SKM-1 (cell line): Measurements from ENCODE around the gene FIGNL2.

Experiments
- DNase-seq: peaks from one replicate; lab custom pipeline; 2025; ENCODE audit not compliant: unreplicated experiment; lab: John Stamatoyannopoulos, UW

FIGNL2 gene

DNA sequence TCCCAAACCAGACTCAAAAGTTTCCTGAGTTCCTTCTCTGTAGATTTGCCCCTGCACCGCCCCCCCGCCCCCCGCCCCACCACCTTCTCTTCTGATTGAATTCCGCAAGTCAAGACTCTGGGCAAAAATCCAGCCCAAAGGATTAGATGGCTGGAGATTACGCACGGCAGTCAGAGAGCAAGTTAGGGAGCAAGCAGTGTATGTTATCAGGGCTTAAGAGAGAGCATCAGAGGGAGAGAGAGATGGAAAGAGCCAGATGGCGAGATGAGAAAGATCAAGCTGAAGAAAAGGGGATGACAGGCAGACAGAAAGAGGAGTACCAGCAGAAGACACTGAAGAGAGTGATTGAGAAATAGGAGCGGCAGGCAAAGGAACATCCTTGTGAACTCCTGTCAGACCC is 25.5 kb upstream of the FIGNL2 start:
- DNase-seq, result no peak

DNA sequence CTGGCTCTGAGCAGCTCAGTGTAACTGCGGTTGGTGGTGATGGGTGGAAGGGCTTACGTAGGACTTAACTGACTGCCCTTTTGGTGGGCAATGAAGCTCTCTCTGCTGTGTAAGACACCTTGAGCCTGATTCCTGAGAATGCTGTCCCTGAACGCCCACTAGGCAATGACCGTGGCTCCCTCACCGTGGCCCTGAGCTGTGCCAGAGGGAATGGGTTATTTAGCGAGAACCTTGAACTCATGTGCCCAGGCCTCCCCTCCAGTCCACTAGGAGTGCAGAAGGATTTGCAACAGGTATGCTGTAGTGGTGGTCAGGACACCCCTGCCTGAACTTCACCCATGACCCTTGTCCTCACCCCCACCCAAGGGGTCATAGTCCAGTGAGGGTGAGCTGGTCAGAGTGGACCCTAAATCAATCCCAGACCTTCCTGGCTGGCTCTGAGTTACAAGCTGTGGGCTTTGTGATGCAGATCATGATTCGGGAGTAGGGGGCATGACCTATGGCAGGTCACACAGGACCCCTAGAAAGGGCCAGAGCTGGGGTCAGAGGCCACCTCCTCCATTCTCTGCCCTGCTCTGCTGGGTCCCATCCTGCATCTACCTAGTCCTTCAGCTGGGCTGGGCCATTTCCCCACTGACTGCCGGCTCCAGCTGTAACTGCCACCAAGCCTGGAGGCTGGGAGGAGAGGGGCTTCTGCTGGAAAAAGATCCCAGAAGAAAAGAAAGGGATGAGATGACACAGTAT is 24.9 kb upstream of the FIGNL2 start:
- DNase-seq, result no peak

DNA sequence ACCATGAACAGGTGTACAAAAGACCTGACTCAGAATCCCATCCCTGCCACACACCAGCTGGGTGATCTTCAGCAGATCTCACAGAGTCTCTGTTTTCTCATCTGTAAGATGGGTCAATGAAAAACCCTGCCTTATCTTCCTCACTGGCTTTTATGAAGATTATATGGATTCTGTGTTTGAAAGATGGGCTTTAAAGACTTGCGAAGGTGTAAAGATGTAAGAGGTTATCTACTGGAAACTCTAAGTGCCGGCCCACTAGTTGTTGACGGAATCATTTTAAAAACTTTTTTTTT is 24.1 kb upstream of the FIGNL2 start:
- no peak for DNase-seq

DNA sequence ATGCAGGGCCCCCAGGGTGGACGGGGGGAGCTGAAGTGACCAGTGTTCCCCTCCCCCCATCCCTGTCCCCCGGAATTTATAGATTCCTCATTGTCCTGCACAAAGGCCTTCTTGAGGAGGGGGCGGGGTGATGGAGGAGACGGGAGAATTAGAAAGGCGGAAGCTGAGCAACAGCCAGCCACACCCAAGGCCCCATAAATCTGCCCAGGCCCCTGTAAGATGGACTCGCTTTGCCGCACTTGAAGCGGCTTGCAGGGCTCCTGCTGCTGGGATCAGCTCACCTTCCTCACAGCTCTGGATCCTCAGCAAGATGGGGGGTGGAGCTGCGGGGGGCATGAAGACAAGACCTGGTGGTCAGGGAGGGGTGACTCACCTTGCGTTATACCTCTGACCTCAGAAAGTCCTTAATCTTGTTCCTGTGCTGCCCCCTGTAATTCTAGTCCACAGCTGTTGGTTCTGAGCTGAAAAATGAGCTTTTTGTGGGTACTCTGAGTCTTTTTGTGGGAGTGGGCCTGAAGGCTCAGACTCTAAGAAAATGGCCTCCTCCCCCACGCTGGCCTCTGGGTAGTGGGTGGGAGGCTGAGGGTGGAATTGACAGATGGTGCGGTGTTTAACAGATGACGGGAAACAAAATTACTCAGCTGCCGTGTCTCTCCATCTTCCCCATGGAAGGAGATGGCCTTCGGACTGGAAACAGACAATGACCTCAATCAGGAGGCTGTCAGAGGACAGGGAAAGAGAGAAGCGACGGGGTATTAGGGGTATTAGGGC is 23.6 kb upstream of the FIGNL2 start:
- DNase-seq, result no peak

DNA sequence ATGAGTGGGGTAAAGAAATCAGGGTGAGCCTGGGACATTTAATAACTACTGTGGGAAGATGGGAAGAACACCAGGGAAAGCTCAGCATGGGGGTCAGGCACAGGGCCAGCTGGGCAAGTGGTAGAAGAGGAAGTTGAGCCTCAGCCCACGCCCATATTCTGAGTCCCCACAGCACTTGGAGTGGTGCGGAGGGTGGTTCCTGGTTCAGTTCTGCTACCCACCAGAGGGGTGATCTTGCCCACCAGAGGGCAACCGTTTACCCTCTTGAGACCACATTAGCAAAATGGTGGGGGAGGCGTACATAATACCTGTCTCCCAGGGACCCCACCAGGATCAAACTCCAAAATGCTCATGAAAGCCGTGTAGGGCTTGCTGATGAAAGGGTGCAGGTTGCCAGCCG is 22.6 kb upstream of the FIGNL2 start:
- DNase-seq, result no peak

DNA sequence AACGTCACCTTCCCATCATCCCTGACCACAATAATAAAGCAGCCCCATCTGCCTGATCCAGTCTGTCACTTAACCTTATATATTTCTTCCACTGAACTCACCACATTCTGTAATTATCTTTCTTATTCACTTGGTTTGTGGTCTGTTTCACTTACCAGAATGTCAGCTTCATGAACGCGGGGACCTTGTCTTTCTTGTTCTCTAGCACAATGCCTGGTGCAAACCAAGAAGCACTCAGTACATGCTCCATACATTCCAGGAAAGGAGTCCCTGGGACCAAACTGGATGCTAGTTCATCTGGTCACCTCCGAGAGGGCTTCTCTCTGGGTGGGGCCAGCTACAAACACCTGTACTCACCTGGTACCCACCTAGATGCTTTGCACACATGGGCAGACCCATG is 22.0 kb upstream of the FIGNL2 start:
- no peak for DNase-seq

DNA sequence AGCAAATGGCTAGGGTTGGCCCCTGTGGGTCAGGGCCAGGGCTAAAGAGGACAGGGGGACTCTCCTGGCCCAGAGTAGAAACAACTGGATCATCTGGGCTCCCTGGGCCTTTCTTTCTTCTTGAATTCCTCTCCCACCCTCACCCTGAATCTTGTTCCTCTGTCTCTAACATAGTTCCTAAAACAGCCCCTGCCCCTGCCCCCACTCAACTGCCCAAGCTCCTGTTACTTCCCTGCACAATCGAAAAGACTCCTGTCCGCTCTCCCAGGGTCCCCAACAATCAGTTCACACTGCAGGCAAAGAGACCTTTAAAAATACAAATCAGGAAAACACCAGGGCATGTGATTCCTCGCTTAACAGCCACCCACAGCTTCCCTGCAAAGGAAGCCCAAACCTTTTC is 21.4 kb upstream of the FIGNL2 start:
- DNase-seq, result no peak

DNA sequence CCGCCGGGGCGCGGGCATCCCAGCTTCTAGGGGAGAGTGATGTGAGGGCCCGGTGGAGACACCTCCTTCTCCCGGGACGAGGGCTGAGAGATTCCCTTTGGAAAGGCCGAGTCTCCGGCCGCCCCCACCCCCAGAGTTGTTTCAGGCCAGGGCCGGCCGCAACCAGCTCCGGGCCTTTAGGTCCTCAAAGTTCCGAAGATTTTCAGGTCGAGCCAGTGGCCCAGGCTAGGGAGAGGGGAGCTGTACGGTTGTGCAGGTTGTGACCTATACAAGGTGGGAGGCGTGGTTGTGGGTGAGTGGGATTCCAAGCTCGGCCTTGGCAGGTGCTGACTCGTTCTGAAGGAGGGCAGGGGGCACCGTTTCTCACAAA is 21.0 kb upstream of the FIGNL2 start:
- DNase-seq, result no peak

DNA sequence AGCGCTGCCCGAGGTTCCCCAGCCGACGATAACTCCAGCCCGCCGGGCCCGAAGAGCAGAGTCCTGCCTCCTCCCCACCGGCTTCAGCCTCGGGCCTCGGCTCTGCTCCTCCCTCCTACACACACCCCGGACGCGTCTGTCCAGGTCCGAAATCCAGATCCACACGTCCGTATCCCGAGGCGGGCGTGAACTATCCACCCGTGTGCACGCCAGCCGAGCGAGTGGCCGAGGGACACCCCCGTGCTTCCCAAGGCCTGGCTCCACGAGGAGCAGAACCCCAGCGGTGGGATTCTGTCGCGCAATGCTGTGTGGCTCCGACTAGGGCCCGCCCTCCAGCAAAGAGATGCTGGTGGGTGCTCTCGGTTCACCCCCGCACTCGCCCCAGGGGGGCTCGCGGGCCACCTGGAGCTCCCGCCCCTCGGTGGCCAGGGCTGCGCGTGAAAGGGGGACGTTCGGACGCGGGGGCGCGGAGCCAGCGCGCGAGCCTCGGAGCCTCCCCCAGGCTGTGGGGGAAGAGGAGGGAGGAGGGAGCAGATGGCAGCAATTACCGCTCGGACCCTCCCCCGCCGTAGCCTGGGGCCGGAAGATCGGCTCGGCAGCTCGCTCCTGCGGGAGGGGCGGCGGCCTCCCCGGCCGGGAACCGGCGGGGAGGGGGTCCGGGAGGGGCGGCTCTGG is 20.4 kb upstream of the FIGNL2 start:
- DNase-seq, result no peak

DNA sequence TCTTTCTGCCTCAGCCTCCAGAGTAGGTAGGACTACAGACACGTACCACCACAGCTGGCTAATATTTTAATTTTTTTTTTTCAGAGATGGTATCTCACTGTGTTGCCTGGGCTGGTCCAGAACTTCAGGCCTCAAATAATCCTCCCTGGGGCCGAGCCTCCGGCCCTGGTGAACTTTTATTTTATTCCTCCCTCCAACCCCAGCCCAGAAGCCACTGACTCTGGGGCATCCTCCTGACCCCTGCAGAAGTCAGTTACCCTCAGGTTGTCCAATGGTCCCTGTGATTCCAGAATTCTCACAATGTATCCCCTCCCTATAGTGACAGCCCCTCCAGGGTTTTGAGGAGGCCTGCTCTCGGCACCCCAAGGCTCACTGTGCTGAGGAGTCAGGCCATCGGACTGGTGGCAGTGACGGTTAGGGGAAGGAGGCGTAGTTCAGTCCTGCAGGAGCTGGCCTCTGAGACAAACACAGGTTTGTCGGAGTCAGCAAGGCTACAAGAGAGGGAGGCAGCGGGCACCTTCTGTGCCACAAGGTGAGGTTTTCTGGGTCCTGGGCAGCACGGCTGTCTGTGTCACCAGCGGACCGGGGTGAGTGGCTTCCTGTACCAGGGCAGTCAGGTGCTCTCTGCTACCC is 19.4 kb upstream of the FIGNL2 start:
- no peak for DNase-seq

DNA sequence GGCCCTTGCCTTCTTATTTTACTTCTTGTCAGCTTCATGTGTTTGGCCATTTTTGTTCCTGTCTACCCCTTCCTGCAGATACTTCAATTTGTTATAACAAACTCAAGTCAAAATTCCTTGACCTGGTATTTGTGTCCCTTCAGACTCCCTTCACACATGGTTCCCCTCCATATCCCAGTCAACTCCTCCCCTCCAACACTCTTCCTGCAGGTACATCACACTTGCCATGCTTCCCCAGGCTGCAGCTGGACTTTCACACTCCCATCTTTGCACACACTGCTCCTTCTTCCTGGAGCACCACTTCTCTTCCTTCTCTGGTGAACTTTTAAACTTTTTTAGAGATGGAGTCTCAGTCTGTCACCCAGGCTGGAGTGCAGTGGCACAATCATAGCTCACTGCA is 18.9 kb upstream of the FIGNL2 start:
- DNase-seq, result no peak

DNA sequence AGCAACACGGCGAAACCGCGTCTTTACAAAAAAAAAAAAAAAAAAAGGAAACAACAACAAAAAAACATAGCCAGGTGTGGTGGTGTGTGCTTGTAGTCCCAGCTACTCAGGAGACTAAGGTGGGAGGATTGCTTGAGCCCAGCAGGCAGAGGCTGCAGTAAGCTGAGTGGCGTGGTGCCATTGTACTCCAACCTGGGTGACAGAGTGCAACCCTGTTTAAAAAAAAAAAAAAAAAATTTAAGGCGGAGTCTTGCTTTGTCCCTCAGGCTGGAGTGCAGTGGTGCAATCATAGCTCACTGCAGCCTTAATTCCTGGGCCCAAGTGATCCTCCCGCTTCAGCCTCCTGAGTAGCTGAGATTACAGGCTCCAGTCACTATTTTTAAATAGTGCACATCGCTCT is 18.2 kb upstream of the FIGNL2 start:
- DNase-seq, result no peak

DNA sequence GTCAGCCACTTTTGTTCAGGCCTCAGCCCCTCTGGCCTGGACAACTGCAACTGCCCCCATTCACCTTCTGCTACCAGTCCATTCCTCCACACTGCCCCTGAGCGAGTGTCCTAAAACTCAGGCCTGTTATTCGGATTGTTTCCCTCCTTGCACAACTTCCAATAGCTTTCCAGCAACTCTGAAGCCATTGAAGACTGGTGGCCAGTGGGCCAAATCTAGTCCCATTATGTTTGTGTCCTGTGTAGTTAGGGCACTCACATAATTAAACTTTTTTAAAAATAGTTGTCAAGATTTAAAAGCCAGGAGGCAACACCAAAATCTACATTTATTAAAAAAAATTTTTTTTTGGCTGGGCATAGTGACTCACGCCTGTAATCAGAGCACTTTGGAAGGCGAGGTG is 17.8 kb upstream of the FIGNL2 start:
- DNase-seq, result no peak

DNA sequence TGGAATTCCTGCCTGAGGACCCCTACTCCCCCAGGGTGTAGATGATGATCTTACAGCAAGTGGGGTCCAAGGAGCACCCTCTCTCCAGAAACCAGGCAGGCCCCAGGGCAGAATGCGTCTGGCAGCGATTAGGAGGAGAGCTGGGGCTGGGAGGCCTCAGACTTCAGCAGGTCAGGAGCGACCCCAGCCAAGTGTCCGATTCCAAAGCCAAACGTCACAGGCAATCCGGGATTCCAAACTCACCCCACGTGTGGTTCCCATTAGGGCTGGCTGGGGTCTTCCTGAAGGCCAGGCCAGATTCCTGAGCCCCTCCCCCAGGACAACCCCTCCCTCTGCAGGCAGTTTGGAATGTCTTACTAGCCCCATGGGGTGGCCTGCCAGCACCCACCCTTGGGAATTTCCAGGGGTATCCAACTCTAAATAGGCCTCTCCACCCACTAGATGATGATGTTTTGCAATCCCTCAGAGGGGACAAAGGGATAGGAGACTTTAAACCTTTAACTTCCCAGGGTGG is 17.3 kb upstream of the FIGNL2 start:
- DNase-seq, result no peak

DNA sequence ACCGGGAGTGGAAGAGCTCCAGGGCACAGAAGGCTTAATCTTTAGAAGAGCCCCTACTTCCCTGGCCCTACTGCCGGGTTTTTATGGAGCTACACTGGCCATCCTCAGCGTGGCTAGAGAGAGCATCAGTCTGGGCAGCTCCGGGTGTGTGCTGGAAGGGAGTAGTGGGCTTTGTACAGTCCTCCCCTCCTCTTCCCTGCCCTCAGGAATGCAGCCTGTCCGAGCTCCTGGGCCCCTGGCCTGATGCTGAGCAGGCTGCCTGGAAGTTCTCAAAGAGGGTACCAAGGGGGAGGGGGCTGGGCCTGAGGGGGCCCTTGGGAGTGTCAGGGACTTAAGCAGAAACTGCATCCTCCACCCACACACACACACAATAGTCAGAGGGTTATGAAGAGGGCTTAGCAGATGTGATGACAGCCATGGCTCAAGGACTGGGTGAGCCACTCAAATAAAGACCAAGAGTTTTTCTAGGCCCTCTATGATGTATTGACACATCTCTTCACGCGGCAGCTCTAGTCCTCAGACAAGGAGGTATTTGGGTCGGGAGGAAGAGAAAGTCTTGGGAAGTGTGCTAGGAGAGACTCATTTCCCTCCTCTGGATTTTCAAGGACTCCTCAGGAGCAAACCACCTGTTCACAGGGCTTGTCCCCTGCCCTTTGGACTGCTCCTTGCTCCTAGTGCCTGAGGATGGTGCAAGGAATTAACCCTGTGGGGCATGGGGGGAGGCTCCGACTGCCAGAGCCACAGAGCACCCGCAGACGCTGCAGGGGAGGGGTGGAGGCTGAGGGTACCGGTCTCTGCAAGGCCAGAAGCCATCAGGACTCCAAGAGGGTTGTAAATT is 16.5 kb upstream of the FIGNL2 start:
- no peak for DNase-seq

DNA sequence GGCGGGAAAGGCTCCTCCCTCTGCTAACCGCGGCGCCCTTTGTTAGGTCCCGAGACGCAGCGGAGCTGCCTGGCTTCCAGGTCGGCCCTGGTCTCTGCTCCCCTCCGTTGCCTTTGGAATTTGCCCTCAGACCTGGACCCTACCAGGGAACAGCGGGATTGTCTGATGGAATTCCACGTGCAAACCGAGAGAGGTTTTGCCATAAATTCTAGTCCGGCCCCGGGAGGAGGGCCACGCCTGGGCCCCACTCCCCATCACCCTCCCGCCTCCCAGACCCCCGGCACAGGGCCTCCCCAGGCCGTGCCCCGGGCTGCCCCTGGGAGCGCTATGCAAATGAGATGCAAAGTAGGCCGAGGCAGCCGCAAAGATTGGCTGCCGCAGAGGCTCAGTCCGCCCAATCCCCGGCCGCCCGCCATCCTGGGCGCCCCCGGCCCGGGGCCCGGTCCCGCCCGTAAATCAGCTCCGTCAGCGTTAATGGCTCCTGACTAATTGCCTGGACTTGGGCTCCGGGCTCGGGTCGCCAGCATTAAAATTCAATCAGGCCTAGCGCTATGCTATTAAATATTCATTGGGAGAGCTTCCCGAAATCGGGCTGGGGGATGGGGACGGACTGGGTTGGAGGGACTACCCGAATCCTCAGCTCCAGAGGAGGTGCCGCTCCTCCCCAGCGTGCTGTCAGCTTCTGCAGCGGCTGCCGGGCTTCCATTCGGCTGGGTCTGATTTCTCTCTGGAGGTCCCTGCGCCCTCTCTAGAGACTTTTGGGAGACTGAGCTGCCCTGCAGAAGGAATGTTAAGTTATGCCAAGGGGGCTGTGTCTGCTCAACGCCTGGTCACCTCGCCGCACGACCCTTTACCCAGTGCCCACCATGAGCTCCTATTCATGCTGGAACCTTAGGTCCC is 15.7 kb upstream of the FIGNL2 start:
- no peak for DNase-seq

DNA sequence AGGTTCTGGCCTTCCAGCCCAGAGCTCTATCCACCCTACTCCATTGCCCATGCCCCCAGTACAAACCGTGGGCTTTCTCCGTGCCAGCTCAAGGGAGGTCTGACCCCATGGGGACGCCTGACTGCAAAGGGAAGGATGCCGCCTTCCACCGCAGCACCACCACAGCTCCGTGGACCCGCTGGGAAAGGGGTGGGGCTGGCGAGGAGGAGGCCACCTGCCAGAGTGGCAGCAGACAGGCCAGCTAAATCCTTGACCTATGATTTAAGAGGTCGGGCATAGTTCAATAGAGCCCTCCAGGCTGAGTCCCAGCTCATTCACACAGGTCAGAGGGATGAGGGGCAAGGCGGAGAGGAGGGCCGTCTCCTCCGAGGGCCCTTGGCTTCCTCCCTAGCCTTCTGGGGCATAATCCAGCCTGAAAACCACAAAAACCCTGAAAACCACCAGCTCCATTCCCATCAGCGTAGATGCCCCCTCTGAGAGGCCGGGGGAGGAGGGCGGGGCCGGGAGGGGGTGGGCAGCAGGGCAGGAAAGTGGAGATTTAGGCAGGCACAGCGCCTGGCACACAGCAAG is 14.9 kb upstream of the FIGNL2 start:
- no peak for DNase-seq

DNA sequence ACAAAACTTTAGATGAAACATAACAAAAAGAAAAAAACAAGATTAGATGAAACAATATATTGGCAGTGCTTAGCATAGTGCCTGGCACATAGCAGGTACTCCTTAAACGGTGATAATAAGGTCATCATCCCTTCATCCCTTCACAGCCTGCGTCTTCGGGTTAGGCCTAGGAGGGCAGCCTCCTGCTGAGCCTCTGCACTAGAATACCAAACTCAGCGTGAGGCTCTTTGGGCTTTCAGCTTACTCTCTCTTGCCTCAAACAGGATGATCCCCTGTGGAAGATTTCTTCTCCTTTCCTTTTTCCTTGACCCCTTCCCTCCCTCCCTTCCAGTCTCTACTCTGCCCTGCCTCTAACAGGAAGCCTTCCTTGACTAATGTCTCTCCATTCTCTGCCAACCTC is 14.4 kb upstream of the FIGNL2 start:
- no peak for DNase-seq

DNA sequence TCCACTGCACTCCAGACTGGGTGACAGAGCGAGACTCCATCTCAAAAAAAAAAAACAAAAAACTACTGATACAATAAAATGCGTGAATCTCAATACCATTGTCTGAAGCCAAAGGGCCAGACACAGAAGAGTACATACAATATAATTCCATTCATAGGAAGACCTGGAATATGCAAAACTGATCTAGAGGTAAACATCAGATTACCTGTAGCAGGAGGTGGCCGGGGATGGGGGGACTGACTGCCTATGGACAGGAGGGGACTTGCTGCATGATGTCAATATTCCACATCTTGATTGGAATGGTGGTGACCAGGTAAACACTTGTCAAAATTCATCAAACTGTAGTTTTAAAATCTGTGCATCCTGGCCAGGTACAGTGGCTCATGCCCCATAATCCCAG is 12.5 kb upstream of the FIGNL2 start:
- DNase-seq, result no peak
